GM12878 (cell line): Measurements from ENCODE around the gene PNLDC1. TPM values are rescaled to one million over a fixed set of nuclear protein-coding genes. Genes with fewer than 3 reads are reported as not detected.
A peak's percentile ranks its signal among the peaks of the same experiment; 100 is the strongest.

ENCODE experiments used
- ATAC-seq: fragments of 200-7000 bp; cut with Tn5 transposase; 3 replicates; pipeline ENCODE4 v1.9.1; 2020; ENCODE audit warnings: mild to moderate bottlenecking, moderate library complexity
- BruUV-seq: library from RNA; stranded (reverse); fragments of 400-500 nt; replicated peaks from 2 replicates; lab custom pipeline; 2021; lab: Mats Ljungman, UMichigan
- CTCF ChIA-PET: fragments of 300-600 bp; sonication (Branson Sonifier 250); formaldehyde crosslinking; extraction: SDS; loops from one replicate; lab custom pipeline; 2021; ENCODE audit warnings: inconsistent platforms; lab: Yijun Ruan, JAX
- POLR2A ChIA-PET: fragments of 350-600 bp; formaldehyde crosslinking; extraction: SDS; loops from one replicate; lab custom pipeline; 2021; ENCODE audit warnings: inconsistent platforms; lab: Charles Lee
- RAD21 ChIA-PET: fragments of 300-600 bp; sonication (Branson Sonifier 250); formaldehyde crosslinking; loops from one replicate; lab custom pipeline; 2023; ENCODE audit warnings: antibody characterized with exemption; ENCODE audit not compliant: unreplicated experiment; lab: Charles Lee
- SMC1A ChIA-PET: fragments of 300-600 bp; sonication (Branson Sonifier 250); formaldehyde crosslinking; loops from one replicate; lab custom pipeline; 2023; ENCODE audit not compliant: unreplicated experiment, uncharacterized antibody; lab: Charles Lee
- DNase-seq: peaks from one replicate; pipeline ENCODE4 v3.0.0-alpha.2; 2011; ENCODE audit warnings: low read depth, low spot score
- FAIRE-seq: peaks from 3 replicates; lab custom pipeline; 2011; peaks lifted over from hg19 to GRCh38; lab: Jason Lieb, UNC
- H2AFZ ChIP-seq: 2 replicates; pipeline ENCODE4 v1.6.0; 2011; ENCODE audit warnings: low read depth, low read length, control low read depth; ENCODE audit not compliant: control insufficient read depth
- H3K27ac ChIP-seq: 2 replicates; pipeline ENCODE4 v1.5.1; 2011; ENCODE audit warnings: control low read depth; ENCODE audit not compliant: control insufficient read depth, insufficient read depth
- H3K27me3 ChIP-seq, 2 experiments: replicated peaks in 1 of 2; 2 replicates each; pipeline versions ENCODE4 v1.6.0 to v1.6.1; 2011; ENCODE audit warnings: low read length in 1 of 2; ENCODE audit not compliant: control insufficient read depth in 2 of 2, insufficient read depth in 2 of 2
- H3K36me3 ChIP-seq, 2 experiments: 2 replicates each; pipeline ENCODE4 v1.5.1; 2011; ENCODE audit warnings: low read length in 1 of 2; ENCODE audit not compliant: control insufficient read depth in 2 of 2, insufficient read depth in 2 of 2
- H3K4me1 ChIP-seq: 2 replicates; pipeline ENCODE4 v1.6.1; 2011; ENCODE audit warnings: mild to moderate bottlenecking, low read length, moderate library complexity, mixed read lengths; ENCODE audit not compliant: control insufficient read depth, insufficient read depth
- H3K4me2 ChIP-seq: 2 replicates; pipeline ENCODE4 v1.6.0; 2011; ENCODE audit warnings: control low read depth; ENCODE audit not compliant: control insufficient read depth, insufficient read depth
- H3K4me3 ChIP-seq: fragments of 200-600 bp; sonication (generic); 2 replicates; pipeline ENCODE4 v1.5.1; 2016
- H3K79me2 ChIP-seq: 2 replicates; pipeline ENCODE4 v1.6.0; 2011; ENCODE audit warnings: low read length; ENCODE audit not compliant: control insufficient read depth, insufficient read depth
- H3K9ac ChIP-seq: 2 replicates; pipeline ENCODE4 v1.8.0; 2011; ENCODE audit warnings: low read length, control low read depth, mixed read lengths; ENCODE audit not compliant: control insufficient read depth, insufficient read depth
- H3K9me3 ChIP-seq: replicated peaks from 3 replicates; pipeline ENCODE4 v1.5.1; 2011; ENCODE audit warnings: mild to moderate bottlenecking, low read length; ENCODE audit not compliant: control insufficient read depth, insufficient read depth
- H4K20me1 ChIP-seq: 2 replicates; pipeline ENCODE4 v1.6.0; 2011; ENCODE audit not compliant: control insufficient read depth, insufficient read depth
- CBFB ChIP-seq: IDR thresholded peaks from 2 replicates; pipeline ENCODE4 v1.6.1; 2016; ENCODE audit warnings: antibody characterized with exemption, low read depth
- CHD1 ChIP-seq: IDR thresholded peaks from 2 replicates; pipeline ENCODE4 v1.6.1; 2012; ENCODE audit warnings: low read depth, low read length, improper control_type of control experiment
- PBX3 ChIP-seq: IDR thresholded peaks from 2 replicates; pipeline ENCODE4 v1.6.1; 2011; ENCODE audit warnings: mild to moderate bottlenecking, low read depth, low read length, moderate library complexity; ENCODE audit not compliant: insufficient replicate concordance
- POLR2A ChIP-seq: IDR thresholded peaks from 2 replicates; pipeline ENCODE4 v1.6.1; 2011; ENCODE audit warnings: low read depth, mild to moderate bottlenecking, low read length
- POLR2AphosphoS2 ChIP-seq: IDR thresholded peaks from 2 replicates; pipeline ENCODE4 v1.6.1; 2011; ENCODE audit warnings: low read depth, mild to moderate bottlenecking, low read length, improper control_type of control experiment, moderate library complexity
- POLR2AphosphoS5 ChIP-seq: IDR thresholded peaks from 2 replicates; pipeline ENCODE4 v1.6.1; 2011; ENCODE audit warnings: mild to moderate bottlenecking, low read length, inconsistent platforms
- SMAD5 ChIP-seq: IDR thresholded peaks from 2 replicates; pipeline ENCODE4 v1.6.1; 2016; ENCODE audit warnings: antibody characterized with exemption, low read depth
- TCF7 ChIP-seq: IDR thresholded peaks from 2 replicates; pipeline ENCODE4 v1.6.1; 2014; ENCODE audit warnings: antibody characterized with exemption, borderline replicate concordance
- ZNF207 ChIP-seq: fragments of 450-650 bp; IDR thresholded peaks from 2 replicates; pipeline ENCODE4 v1.6.1; 2014; ENCODE audit warnings: antibody characterized with exemption, mild to moderate bottlenecking, borderline replicate concordance
- WGBS: methylation state at CpG from one replicate; pipeline ENCODE4 v1.1.6; 2016; ENCODE audit warnings: low lambda C conversion rate; ENCODE audit not compliant: insufficient replicate concordance, insufficient coverage; ENCODE audit errors: missing lambda C conversion rate; 5-methylcytosine and 5-hydroxymethylcytosine counted together
- in situ Hi-C: fragments of 300-500 bp; cut with MboI; formaldehyde crosslinking; loops from 9 replicates; pipeline ENCODE4 v1.14.3; 2018; ENCODE audit warnings: mixed read lengths
- intact Hi-C: fragments of 100-400 bp; cut with micrococcal nuclease; formaldehyde crosslinking; loops from one replicate; pipeline ENCODE4 v1.14.2; 2022; ENCODE audit not compliant: unreplicated experiment
- polyA plus RNA-seq, 11 experiments: library from polyadenylated mRNA; depleted of rRNA in 4 of 11; unstranded in 6 of 11; stranded (reverse) in 5 of 11; fragments of >200 nt; fragmentation: Nextera tagmentation in 4 of 11; fragmentation: Illumina TruSeq in 1 of 11; extraction: Ambion mirVana in 4 of 11; extraction: Trizol in 1 of 11; gene quantifications; 1 replicate in 1 of 11; 2 replicates in 10 of 11; pipeline versions ENCODE4 v1.2.1 to v1.2.3, GENCODE V29; 2011 to 2016; ENCODE audit warnings: inconsistent platforms in 2 of 11, missing spikeins in 2 of 11, low read depth in 1 of 11
- total RNA-seq, 4 experiments: library from RNA; depleted of rRNA in 3 of 4; stranded (reverse); fragments of >200 nt in 3 of 4; fragmentation: Illumina TruSeq in 1 of 4; extraction: Trizol in 1 of 4; gene quantifications; 2 replicates each; pipeline versions ENCODE4 v1.2.1 to v1.2.3, GENCODE V29; 2013 to 2021

The PNLDC1 gene
- total and polyA plus RNA-seq, 10 of the 15 experiments (the other 5 are each of a cell fraction or from before 2014, with no cell fraction given), result 0.06 to 0.25 (median 0.09) TPM; not detected in 2

DNA sequence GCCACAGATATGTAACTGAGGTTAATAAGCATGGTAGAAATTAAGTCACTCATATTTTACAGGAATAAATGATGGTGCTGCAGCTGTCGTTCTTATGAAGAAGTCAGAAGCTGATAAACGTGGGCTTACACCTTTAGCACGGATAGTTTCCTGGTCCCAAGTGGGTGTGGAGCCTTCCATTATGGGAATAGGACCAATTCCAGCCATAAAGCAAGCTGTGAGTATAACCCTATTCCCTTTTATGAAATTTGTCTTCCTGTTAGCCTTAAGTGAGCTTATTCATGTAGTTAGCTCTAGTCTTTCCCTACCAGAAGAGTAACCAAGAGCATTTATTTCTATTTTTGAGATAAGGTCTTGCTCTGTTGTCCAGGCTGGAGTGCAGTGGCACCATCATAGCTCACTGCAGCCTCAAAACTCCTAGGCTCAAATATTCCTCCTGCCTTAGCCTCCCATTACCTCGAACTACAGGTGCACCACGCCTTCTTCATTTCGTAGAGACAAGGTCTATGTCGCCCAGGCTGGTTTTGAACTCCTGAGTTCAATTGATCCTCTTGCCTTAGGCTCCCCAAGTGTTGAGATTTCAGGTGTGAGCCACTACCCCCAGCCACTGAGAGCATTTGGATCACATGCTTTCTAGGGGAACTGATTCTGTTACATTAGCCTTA, 22.7 kb upstream of the PNLDC1 start:
- no peak for DNase-seq
- Histone ChIP-seq H3K36me3 (peaks cover 3 to 42% of the 10 kb centered on the region in 2 experiments), H3K79me2 (no peaks in the 10 kb centered on the region; the same call in 1 of the 2 replicates), H3K9ac (no peak overlapping the region), H3K4me3 (no peak overlapping the region), H4K20me1 (no peaks in the 10 kb centered on the region), H3K9me3 (no peaks in the 10 kb centered on the region), H3K4me2 (no peak overlapping the region), H3K4me1 (no peaks in the 10 kb centered on the region), H3K27me3 (no peaks in the 10 kb centered on the region), H3K27ac (no peak overlapping the region), H2AFZ (no peak overlapping the region)
- SMC1A ChIA-PET, result interaction anchor here (0.7 kb wide), 1 partner anchor 29 kb away, joined by 3 read pairs; no protein-coding TSS in a partner anchor
- intact Hi-C loops (no loop called here), in situ Hi-C loops (no loop called here)
- no TSS peak for BruUV-seq
- POLR2A ChIA-PET, result interaction anchor here (0.6 to 1.2 kb wide), 3 partner anchors 13 to 165 kb away, joined by 3 to 5 read pairs (median 4); no protein-coding TSS in a partner anchor
- ATAC-seq, result peak; percentile 14; the same call in 2 of the 3 replicates
- RAD21 ChIA-PET, result interaction anchor here (0.6 to 0.8 kb wide), 2 partner anchors 13 to 1316 kb away, joined by 3 read pairs; partner anchors contain the start of genes MRPL18 and TCP1
- CTCF ChIA-PET, result interaction anchor here (0.6 to 0.8 kb wide), 2 partner anchors 18 to 86 kb away, joined by 3 to 4 read pairs; no protein-coding TSS in a partner anchor
- TF ChIP-seq CHD1, result no peak
- peak; percentile 20; the same call in 1 of the 2 replicates for TF ChIP-seq POLR2A
- no peak for TF ChIP-seq PBX3
- TF ChIP-seq TCF7, result no peak
- TF ChIP-seq CBFB, result peak; percentile 10; the same call in 1 of the 2 replicates
- TF ChIP-seq POLR2AphosphoS2, result 0 out of 2 replicates have a peak, but pooled peaks have one; percentile 7
- TF ChIP-seq ZNF207, result no peak
- TF ChIP-seq POLR2AphosphoS5, result peak; percentile 54; the same call in 1 of the 2 replicates
- TF ChIP-seq SMAD5, result peak; percentile 34; the same call in 1 of the 2 replicates
- no peak for FAIRE-seq
- 76% methylated on average over 7 of the region's 7 CpGs for WGBS
